ENCODE measurements around the gene ZNF423.

The ZNF423 gene

DNA sequence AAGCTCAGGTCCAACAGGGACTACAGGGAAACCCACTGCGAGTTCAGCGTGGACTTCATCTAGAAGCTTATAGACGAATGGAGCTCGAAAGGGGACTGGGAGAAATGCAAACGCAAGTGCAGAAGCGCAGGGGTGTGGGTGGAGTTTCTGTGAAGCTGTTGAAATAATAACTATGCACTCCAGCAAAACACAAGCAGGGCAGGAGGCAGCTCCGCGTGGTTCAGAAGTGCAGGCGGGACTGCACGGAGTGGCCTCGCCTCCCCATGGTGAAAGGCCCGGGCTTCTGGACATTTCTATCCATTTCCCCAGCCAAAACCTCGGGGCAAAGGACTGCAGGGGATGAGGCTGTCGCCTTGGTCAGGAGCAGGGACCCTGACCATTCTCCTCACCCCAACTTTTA is 74.5 kb downstream of the ZNF423 start:
- DNase-seq (ENCODE audit: low read depth), result no peak

DNA sequence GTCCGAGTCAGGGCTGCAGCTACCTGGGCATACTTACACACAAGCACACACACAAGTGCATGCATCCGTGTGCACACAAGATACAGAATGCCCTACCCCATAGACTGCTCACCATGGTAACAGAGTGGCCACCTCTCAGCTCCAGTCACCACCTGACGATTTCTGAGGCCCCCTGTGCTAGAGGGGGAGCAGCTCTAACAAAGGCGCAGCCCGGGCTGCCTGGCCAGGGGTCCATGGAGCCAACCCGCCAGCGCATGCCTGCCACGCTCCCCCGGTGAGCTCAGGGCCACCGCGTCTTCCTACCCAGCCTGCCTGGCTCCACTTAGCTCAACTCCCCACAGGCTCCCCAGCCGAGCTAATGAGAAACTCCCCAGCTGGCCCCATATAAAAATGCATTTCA is 75.5 kb downstream of the ZNF423 start:
- no peak for DNase-seq (ENCODE audit: low read depth)

DNA sequence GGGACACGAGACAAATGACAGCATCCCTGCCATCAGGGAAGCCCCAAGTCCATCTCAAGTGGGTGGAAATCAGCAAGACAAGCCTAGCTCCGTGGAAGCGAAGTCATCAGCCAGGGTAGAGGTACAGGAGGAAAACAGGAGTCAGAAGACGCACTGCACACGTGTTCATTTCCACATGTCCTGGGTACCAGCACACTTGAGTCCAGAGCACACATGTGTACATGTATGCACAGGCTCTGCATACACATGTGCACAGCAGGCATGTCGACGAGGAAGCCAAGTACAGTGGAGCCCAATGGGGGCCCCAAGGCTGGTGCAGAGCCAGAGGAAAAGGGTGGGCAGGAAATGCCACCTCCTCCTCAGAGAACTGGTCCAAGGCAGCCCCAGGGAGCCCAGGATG is 75.9 kb downstream of the ZNF423 start:
- no peak for DNase-seq (ENCODE audit: low read depth)

DNA sequence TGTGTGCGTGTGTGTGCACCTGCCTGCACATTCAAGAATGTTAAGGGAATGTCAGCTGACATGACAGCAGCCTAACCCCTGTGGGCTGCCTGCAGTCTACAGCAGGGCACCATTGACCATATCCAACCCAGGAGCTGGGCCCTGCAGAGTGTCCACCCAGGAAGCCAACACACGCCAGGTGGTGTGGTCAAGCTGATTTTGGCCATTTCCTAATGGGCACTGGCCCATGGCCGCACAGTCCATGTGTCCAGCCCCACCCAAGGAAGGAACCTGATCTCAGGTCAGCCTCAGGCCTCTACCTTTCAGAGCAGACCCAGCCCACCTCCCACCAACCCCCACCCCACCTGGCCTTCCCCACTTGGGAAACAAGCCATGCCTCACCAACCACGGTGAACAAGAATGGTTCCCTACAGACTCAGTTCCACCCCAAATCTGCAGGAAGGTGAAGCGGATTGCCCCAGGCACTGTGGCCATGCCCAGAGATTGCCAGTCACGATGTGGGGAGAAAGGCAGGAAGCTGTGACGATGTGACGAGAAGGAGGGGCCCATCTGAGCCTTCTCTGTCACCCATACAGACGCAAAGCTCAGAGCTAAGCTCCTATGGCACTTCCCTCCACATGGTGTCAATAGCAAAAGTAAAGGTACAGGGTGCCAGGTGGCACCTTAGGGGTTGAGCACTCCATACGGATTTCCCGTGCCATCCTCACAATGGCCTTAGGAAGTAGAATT is 77.5 kb downstream of the ZNF423 start:
- DNase-seq (ENCODE audit: low read depth), result no peak

DNA sequence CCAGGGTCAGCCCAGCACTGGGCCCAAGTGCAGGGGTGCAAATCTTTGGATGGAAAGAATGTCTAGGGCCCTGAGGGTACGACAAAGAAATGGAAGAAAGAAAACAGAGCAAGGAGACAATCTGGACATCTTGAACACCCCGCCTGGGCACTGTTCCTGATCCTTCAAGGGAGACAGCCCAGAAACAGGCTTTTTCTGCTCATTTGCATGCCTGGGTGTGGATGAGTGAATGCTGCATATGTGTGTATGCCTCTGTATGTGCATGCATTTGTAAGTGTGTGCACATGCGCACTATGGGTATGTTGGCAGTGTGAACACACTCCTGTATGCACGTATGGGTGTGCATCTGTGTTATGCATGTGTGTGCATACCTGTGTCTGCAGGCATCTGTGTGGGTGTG is 79.2 kb downstream of the ZNF423 start:
- DNase-seq (ENCODE audit: low read depth), result no peak

DNA sequence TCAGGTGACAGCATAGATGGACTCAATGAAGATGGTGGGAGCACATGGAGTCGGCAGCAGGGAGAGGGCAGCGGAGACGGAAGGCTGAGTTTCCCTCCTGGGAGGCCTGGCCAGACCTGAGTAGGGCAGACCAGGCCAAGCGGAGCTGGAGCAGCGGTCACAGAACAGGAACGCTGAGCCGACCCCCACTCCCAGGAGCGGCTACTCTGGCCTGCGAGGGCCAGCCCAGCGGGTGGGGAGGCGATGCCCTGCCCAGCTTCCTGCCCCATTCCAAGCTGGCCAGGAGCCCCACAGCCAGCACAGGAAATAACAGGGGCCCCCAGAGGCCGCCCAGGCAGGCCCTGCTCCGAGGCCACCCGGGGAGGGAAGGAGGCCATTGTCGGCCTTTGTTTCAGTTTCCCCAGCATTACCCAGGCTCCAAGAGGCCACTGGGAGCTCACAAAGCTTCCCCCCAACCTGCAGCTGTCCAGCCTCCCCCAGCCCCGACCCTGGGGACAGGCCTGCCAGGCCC is 79.8 kb downstream of the ZNF423 start:
- no peak for DNase-seq (ENCODE audit: low read depth)

DNA sequence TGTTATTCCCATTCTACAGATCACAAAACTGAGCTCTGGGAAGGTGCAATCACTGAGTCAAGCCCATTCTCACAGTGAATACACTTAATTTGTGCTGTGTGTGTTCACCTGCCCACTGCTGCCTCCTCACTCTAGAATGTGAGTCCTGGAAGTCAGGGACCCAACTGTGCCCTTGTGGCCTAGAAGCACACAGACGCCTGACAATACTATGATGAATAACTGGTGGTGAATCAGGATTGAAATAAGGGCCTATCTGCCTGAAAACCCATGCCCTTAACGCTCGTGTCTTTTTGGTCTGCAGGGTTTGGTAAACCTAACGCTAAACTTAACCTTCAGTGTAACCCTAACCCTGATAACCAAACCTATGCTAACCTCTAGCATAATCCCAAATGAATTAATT is 80.3 kb downstream of the ZNF423 start:
- DNase-seq (ENCODE audit: low read depth), result no peak

DNA sequence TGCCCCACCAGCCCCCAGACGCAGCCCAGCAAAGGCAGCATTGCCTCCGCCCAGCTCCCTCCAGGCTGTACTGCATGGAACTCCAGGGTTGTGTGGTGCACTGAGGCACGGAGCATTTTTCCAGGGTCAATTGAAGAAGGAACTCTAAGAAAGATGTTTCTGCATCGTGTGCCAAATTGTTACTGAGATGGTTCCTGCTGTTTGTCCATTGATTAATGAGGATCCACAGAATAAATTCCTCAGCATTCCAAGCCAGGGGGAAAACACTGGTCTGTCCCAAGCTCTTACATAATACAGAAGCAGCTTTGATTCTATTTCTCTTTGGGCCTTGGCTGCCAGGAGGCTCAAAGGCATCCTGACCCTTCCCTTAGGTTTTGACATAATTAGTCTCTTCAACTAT is 80.9 kb downstream of the ZNF423 start:
- no peak for DNase-seq (ENCODE audit: low read depth)

DNA sequence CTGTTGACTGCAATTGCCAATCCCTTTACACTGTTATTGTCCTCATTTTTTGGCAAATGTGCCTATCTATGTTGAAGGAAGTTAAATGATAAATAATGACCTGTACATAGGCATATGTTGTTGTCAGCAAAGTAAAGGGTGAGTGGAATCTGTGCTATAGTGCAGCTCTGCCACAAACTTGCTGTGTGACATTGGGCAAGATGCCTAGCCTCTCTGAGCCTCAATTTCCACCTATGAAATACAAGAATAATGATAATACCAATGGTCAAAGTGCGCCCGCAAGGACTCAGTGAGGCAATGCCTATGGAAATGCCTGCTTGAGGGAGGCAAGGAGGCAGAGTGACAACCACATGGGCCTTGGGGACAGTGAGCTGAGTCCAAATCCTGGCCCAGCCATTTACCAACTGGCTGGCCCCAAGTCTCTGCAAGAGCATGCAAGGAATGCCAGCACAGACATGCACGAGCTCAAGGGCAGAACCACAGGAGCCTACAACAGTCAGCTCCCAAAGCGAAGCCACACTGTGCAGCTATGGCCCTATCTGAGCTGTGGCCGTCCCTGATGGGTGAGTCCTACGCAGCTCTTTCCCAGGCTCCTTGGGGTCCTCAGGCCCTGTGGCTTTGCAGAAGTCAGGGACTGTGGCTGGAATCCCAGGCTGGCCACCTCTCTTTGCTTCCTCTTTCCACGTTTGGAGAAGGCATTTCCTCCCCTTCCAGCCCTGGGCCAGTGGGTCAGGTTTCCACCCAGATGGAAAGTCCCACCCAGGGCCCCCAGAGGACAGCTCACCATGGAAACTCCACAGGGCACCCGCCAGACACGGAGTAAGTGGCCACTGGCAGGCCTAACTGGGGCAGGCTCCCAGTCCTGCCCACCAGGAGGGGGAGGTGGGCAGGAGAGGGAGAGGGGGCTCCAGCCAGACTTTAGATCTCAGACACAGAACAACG is 82.1 kb downstream of the ZNF423 start:
- no peak for DNase-seq (ENCODE audit: low read depth)

DNA sequence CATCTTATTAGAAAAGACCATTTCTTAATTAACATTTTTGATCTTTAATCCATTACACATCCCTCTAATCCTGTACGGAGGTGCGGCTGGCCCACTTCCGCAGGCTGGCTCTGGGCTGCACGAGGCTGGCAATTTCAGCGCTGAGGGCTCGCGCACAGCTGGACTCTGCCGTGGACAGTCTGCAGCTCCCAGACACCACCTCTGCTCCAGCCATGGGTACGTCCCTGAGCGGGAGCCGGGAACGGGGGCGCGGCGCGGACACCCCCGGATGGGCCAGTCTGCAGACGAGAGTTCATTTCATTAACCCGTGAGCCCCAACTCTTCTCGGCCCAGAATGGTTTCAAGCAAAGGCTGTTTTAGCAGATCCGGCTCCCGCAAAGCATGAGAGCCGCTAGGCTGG is 87.9 kb downstream of the ZNF423 start:
- no peak for DNase-seq (ENCODE audit: low read depth)

DNA sequence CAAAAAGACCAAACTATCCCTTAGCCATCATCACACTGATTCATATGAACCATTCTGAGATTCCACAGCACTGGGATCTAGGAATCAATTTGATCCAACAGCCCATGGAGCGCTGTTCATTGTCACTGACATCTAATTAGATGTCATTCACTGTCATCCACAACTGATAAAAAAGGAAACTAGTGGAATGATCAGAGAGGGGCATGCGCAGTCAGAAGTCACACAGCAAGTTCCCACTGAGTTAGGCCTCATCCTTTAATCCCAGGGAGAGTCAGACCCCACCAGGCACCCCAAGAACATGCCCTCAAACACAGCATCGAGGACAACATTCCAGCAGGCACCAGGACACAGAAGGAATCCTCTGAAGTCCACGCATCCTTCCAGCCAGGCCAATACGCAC is 88.5 kb downstream of the ZNF423 start:
- DNase-seq (ENCODE audit: low read depth), result no peak

DNA sequence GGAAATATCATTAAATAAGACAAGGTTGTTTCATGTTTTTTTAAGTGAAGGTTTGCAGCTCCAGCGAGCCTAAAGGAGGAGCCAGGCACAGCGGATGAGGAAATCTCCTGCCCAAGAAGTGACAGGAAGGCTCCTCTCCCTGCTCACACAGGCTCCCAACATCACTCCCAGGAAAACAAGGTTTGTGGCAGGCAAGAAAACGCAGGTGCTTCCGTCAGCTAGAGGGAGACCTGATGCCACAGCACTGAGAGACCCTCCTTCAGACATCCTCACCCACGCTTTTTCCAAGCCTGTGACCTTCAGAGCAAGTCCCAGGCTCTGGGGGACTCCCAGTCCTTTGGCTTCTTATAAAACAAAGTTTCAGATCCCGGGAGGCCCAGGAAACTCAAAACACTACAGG is 89.7 kb downstream of the ZNF423 start:
- DNase-seq (ENCODE audit: low read depth), result no peak

DNA sequence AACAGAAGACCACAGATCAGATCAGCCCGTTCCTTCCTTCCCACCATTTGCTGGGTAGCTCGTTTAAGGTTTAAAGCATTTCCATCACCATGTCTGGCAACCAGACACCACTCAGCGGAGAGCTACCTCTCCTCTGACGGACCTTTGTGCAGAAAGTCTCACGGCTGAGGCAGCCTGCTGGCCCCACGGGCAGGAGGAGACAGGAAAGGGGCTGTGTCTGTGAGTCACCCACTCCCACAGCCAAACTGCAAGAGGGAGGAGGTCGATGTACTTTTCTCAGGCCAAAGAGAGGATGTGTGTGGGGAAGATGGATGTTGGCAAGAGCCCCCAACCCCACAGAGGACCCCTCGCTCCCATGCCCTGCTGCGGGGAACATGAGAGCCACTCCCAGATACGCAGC is 92.1 kb downstream of the ZNF423 start:
- no peak for DNase-seq (ENCODE audit: low read depth)

DNA sequence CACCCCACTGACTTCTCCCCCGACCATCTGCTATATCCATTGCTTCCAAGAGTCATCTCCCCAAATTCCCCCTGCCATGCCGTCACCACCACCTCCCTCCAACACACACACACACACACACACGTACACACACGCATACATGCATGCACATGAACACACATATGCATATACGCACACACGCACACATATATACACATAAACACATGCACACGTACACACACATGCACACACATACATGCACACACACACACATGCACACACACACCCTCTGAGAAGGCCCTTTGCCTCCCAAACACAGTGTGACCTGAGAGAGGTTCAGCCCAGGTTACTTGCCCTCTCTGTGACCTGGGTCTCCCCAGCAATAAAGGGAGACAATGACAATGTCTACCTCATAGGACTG is 95.1 kb downstream of the ZNF423 start:
- DNase-seq (ENCODE audit: low read depth), result no peak

DNA sequence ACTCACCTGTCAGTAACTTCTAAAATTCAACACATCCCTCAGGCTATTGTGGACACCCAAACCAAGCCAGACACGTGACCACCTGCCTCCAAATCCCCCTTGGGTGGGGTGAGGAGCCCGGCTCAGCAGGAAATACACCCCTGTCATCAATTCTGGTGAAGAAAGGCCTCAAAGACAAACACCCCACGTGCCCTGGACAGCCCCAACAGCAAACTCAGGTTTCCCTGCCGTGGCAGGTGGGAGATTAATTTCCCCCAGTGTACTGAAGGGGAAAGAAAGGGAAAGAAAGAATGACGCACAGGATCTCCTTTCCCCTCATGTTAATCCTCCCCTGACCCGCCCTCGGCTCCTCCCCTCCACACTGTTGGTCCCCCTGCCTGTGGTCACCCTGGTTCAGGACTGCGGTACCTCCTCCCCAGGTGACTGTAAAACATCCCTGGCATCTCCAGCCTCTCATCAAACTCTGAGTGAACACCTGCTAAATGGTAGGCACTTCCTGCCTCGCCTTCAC is 98.3 kb downstream of the ZNF423 start:
- DNase-seq (ENCODE audit: low read depth), result no peak

DNA sequence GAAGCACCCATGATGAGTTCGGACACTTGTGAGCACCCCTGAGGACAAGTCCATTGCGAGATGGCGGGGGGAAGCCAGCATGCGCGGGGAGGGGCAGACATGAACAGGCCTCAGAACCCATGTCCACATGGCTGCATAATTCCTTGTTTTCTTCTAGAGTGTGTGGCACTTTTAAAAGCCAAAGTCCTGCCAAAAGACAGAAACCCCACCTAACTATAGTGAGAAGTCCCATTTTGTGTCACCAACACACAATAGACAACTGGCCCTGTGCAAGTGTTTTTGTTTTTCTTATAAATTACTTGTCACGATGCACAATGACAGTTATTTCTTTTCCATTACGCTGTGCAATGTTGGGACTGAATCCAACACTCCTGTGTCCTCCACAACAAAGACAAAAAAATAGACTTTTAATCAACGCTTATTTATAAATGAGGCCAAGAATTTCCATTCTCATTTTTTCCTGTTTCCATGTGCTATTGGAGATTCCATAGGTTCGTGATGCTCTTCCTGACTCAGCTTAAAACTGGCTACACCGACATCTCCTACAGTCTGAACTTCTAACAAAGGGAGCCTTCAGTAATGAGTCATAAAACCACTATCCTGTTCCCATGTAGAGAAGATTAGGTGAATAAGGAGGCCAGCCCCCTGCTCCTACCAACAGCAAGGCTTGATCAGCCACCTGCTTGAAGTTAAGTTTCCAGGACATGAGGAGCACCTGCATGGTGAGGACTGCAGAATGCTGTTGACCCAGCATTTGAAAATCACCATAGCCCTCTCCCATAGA is 98.9 kb downstream of the ZNF423 start:
- DNase-seq (ENCODE audit: low read depth), result no peak

DNA sequence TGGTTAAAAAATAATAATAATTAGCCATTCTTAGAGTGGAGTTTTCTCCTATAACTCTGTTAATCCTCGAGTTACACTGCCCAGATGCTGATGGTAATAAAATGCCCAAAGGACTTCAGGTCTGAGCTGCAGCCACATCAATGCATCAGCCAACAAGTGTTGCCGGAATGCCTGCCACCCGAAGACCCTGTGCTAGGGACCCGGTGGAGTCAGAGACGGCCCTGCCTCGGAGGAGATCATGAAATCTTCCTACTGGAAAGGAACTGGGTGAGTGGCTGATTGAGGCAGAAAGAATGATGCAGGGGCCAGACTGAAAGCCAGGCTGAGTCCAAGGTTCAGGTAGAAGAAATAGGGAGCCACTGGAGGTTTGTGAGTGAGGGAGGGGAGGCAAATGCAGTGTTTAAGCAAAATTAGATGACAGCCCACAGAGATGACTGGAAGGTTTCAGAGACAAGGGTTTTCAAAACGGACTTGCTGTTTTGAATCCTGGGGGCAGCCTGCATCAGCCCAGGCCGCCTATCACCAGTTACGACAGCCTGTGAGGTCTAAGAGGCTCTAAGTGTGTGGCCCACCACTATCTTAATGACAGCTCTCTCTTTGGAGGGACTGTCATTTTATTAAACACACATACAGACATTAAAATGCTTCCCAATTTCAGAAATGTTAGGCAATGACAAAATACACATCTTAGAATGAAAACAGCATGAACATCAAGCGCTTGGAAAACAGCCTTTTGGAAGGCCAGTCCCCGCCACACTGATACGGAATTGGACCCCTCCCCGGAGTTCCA is 100.0 kb downstream of the ZNF423 start:
- no peak for DNase-seq (ENCODE audit: low read depth)

DNA sequence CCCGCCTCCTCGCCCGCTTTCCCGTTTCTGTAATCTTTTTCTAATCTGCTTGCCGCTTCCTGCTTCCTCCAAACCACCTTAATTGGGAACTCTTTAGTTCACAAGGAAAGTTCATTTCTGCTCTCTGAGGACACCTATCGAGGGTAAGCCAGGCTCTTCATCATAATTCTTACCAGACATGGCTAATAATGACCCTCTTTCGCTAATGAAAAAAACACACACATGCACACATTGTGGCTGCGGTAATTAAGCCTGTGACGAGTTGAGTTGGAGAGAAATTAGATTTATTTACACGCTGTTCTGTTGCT is 100.6 kb downstream of the ZNF423 start:
- DNase-seq (ENCODE audit: low read depth), result no peak

DNA sequence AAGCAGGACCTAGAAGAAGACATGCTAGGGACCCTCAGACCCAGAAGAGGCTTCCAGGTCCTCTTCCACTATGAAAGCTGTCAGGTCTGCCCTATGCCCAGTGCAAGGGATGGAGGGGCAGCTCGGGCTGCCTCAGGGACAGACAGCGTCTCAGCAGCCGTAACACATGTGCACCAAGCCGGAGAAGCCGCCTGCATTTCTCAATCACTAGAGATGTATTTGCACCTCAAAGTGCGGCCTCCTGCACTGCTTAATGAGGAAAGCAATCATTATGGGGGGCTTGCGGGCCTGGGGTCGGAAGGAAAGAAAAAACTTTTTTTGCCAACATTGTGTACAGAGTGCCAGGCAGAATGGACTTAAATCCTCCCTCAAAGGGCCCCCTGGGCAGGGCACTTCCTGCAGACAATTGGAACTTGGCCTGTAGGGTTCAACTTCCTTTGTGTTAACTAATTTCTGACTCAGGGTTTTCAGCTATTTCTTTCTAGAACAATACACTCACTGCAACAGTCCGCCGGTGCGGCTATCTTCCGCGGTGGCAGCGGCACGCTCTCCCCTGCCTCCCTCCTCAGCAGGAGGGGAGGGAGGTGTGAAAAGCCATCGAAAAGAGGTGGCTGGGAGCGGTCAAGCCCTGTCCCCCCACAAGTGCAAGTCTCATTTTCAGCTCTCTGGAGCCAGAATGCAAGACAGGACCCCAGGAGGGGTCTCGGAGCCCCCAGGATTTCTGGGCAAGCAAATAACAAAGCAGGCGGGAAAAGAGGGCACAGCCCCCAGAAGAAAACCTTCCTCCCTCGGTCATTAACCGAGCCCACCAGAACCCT is 101.2 kb downstream of the ZNF423 start:
- DNase-seq (ENCODE audit: low read depth), result no peak

DNA sequence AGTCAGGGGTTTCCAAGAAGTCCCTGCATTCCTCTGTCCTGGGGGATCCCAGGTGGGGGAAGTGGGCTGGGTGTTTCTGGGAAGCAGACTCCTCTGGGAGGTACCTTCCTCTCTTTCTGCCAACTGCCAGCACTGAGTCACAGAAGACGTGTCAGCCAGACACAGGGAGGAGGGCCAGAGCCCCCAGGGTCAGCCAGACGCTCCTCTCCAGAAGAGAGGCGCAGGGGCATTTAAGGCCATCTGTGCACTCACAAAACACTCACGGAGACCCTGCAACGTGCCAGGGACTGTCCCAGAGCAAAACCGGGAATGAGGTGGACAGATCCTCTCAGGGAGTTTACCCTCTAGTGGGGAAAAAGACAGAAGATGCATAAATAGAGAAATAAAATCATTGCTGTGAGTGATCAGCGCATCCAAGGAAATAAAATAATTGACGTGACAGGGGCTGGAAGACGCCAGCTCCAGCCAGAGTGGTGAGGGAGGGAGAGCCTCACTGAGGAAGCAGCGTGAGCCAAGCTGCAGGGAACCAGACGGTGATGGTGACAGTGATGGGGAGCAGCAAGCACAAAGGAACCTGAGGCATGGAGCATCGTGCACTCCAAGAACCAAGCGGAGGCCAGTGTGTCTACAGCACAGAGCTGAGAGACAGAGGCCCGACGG is 105.4 kb downstream of the ZNF423 start:
- no peak for DNase-seq (ENCODE audit: low read depth)
